H1 (cell line): ENCODE data around the gene RPTOR. TPM values are rescaled to one million over a fixed set of nuclear protein-coding genes. Genes with fewer than 3 reads are reported as not detected.

Experiments used
- POU5F1 ChIP-seq: IDR thresholded peaks from 2 replicates; pipeline ENCODE4 v1.6.1; 2011; ENCODE audit warnings: low read depth, mild to moderate bottlenecking, low read length, moderate library complexity
- polyA plus RNA-seq, 7 experiments: library from polyadenylated mRNA; depleted of rRNA in 3 of 7; stranded (reverse) in 5 of 7; unstranded in 2 of 7; fragments of >200 nt in 5 of 7; fragments of 200-250 nt in 2 of 7; gene quantifications; 1 replicate in 5 of 7; 2 replicates in 1 of 7; 4 replicates in 1 of 7; pipeline versions ENCODE4 v1.2.1 to v1.2.3, GENCODE V29; 2011 to 2013; ENCODE audit warnings: missing spikeins in 2 of 7, mixed read lengths in 2 of 7
- total RNA-seq: library from RNA; stranded (reverse); fragmentation: NEBNext Ultra II Directional; extraction: Animal tissue kit (Norgen Biotek cat#: 25700); gene quantifications from 2 replicates; pipeline ENCODE4 v1.2.1, GENCODE V29; 2021

Gene RPTOR
- total and polyA plus RNA-seq, 2 of the 8 experiments (the other 6 are each of a cell fraction or from before 2014, with no cell fraction given): 6.9 to 28.7 TPM

DNA sequence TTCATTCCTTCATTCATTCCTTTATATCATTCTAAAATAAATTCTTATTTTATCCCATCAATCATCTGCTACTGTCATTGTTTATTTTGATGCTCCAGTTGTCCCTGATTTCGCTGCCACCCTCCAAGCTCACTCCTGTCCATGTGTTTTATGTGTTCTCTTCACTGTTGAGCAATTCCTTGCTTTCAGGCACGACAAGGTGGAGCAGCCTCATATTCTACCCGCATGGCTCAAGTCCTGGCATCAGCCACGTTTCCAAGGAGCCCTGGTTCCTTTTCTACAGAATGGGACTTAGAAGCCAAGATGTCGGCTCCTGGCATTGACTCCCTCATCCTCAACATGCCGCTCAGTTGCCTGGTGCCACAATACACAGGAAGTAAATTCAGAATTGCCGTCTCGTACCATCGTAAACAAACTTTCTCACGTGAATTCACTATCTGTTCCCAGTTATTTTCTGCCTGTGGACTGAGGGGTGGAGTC, 139.0 kb downstream of the RPTOR start (continued):
- no peak for TF ChIP-seq POU5F1
- TF ChIP-seq, all 59 proteins: peak for 0
